Dendritic cell treated with granulocyte-macrophage colony-stimulating factor and Interleukin-4, amounts not matched to agents 40 ng/mL and 50 ng/mL, for 4 days (primary cell): ENCODE results near the gene NDUFV3.
A peak's percentile ranks its signal among the peaks of the same experiment; 100 is the strongest.
"Not testable (repeated sequence)": the region's sequence is repeated elsewhere in the genome, so short reads cannot be mapped to it uniquely, and the experiment has no call there.

Experiments
- H3K27ac Mint-ChIP-seq: one replicate; pipeline ENCODE4 v1.8.0; 2022; ENCODE audit warnings: mild to moderate bottlenecking, mixed read lengths
- H3K27me3 Mint-ChIP-seq: one replicate; pipeline ENCODE4 v1.8.0; 2022; ENCODE audit warnings: mild to moderate bottlenecking, mixed read lengths
- H3K36me3 Mint-ChIP-seq: one replicate; pipeline ENCODE4 v1.8.0; 2022; ENCODE audit warnings: low read depth, mixed read lengths
- H3K4me1 Mint-ChIP-seq: one replicate; pipeline ENCODE4 v1.8.0; 2022; ENCODE audit warnings: low read depth, mixed read lengths
- H3K4me3 Mint-ChIP-seq: one replicate; pipeline ENCODE4 v1.8.0; 2022; ENCODE audit warnings: mild to moderate bottlenecking, moderate library complexity, mixed read lengths
- H3K9me3 Mint-ChIP-seq: one replicate; pipeline ENCODE4 v1.8.0; 2022; ENCODE audit warnings: mixed read lengths
- intact Hi-C: fragments of 100-400 bp; cut with micrococcal nuclease; formaldehyde crosslinking; loops from one replicate; pipeline ENCODE4 v1.15.0; 2022

Gene NDUFV3

DNA sequence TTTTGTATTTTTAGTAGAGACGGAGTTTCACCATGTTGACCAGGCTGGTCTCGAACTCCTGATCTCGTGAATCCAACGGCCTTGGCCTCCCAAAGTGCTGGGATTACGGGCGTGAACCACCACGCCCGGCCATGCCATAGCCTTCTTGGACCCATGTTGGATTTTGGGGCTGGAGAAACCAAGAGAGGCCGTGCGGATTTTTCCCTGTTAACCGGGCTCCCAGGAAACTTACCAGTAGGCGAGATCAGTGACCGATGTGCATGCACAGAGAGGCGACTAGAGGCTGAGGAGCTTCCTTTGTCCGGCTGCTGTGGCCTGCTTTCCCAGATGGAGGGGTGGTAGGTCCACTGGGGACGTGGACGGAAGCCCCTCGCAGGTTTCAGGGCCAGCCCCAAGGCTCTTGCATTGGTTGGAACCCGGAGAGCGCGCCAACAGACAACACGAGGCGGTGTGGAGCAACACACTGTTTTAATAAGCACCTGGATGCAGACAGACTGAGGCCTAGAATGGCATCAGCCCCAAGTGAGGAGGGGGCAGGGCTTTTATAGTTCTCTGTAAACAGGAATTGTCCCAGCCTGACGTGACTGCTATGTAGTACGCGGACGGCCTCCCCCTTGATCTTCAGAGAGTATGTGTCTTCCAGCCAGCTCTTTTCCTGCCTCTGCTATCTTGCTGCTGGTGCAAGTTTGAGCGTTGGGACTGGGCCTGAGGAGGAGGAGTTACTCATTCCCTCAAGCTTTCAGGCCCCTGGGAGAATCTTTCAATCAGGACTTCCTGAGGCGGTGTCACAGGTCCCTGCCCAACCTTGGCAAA is 32.2 kb downstream of the NDUFV3 start, which contains the start of gene ERVH48-1:
TSS of gene ERVH48-1 (minus strand) at position 517 of the 813 bp plus-strand sequence. CDS start 6,624 bp downstream, outside the sequence.
- Mint-ChIP-seq H3K27me3 (no peaks in the 10 kb centered on the region), H3K27ac (peak within 1 kb of the TSS; percentile 60), H3K36me3 (no peaks in the 10 kb centered on the region), H3K9me3 (no peaks in the 10 kb centered on the region), H3K4me3 (no peak within 1 kb of the TSS), H3K4me1 (peaks cover 14% of the 10 kb centered on the region)
- intact Hi-C loops, result loop anchor here (10.0 kb wide), 1 partner anchor 719 kb away; no protein-coding TSS in a partner anchor

DNA sequence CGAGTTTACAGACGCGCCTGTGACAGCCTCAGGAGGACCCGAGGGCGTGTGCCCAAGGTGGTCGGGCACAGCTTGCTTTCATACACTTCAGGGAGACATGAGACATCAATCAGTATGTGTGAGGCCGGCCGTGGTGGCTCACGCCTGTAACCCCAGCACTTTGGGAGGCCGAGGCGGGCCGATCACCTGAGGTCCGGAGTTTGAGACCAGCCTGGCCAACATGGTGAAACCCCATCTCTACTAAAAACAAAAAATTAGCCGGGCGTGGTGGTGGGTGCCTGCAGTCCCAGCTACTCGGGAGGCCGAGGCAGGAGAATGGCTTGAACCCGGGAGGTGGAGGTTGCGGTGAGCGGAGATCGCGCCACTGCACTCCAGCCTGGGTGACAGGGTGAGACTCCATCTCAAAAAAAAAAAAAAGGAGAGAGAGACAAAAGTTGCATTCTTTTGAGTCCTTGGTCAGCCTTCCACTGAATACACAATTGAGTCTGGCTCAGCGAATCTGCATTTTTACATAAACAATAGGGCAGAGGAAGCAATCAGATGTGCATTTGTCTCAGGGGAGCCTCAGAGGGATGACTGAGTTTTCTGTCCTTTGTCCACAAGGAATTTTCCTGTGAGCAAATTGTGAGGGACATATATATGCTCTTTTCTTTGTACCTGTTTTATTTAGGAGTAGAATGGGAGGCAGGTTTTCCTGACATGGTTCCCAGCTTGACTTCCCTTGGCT is 34.5 kb downstream of the NDUFV3 start:
- not testable (repeated sequence) for H3K4me3 Mint-ChIP-seq, H3K27me3 Mint-ChIP-seq, H3K9me3 Mint-ChIP-seq, H3K36me3 Mint-ChIP-seq, H3K27ac Mint-ChIP-seq
- peaks cover 14% of the 10 kb centered on the region for H3K4me1 Mint-ChIP-seq
- intact Hi-C loops, result loop anchor here (10.0 kb wide), 1 partner anchor 717 kb away; no protein-coding TSS in a partner anchor

DNA sequence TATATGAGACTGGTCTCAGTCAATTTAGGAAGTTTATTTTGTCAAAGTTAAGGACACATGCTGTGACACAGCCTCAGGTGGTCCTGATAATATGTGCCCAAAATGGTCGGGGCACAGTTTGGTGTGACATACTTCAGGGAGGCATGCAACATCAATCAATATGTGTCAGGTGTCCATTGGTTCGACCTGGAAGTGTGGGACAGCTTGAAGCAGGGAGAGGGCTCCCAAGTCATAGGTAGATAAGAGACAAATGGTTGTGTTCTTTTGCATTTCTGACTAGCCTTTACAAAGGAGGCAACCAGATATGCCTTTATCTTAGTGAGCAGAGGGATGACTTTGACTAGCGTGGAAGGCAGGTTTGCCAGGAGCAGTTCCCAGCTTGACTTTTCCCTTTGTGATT is 36.9 kb downstream of the NDUFV3 start:
- no peak overlapping the region for H3K27ac Mint-ChIP-seq
- no peaks in the 10 kb centered on the region for H3K36me3 Mint-ChIP-seq
- H3K4me1 Mint-ChIP-seq, result no peaks in the 10 kb centered on the region
- no peaks in the 10 kb centered on the region for H3K9me3 Mint-ChIP-seq
- no peak overlapping the region for H3K4me3 Mint-ChIP-seq
- intact Hi-C loops, result loop anchor here (10.0 kb wide), 1 partner anchor 715 kb away; no protein-coding TSS in a partner anchor
- no peaks in the 10 kb centered on the region for H3K27me3 Mint-ChIP-seq

DNA sequence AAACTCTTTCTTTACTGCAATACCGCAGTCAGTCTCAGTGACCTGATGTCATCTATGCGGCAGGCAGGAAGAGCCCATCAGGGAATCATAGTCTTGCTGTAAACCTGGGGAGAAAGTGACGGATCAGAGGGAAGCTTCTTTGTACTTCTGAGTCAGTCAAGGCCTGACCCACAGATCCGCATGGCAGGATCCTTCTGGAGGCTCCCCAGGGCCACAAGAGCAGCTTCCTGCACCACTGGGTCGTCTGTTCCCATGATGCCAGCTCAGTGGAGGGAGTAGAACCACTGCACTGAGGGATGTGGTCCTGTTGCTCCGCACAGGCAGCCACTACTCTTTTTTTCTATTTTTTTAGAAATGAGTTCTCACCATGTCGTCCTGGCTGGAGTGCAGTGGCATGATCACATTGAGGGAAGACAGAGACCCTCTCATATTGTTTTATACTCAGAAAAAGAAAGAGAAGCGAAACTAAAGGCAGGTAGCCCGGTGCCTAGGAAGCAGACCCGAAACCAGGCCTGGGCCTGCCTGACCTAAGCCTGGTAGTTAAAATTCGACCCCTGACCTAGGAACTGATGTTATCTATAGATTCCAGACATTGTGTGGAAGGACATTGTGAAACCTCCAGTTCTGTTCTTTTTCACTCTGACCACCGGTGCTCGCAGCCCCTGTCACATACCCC is 38.6 kb downstream of the NDUFV3 start:
- H3K27ac Mint-ChIP-seq, result no peak overlapping the region
- no peak overlapping the region for H3K4me3 Mint-ChIP-seq
- no peaks in the 10 kb centered on the region for H3K9me3 Mint-ChIP-seq
- intact Hi-C loops, result no loop called here
- H3K27me3 Mint-ChIP-seq, result no peaks in the 10 kb centered on the region
- no peaks in the 10 kb centered on the region for H3K4me1 Mint-ChIP-seq
- no peaks in the 10 kb centered on the region for H3K36me3 Mint-ChIP-seq

DNA sequence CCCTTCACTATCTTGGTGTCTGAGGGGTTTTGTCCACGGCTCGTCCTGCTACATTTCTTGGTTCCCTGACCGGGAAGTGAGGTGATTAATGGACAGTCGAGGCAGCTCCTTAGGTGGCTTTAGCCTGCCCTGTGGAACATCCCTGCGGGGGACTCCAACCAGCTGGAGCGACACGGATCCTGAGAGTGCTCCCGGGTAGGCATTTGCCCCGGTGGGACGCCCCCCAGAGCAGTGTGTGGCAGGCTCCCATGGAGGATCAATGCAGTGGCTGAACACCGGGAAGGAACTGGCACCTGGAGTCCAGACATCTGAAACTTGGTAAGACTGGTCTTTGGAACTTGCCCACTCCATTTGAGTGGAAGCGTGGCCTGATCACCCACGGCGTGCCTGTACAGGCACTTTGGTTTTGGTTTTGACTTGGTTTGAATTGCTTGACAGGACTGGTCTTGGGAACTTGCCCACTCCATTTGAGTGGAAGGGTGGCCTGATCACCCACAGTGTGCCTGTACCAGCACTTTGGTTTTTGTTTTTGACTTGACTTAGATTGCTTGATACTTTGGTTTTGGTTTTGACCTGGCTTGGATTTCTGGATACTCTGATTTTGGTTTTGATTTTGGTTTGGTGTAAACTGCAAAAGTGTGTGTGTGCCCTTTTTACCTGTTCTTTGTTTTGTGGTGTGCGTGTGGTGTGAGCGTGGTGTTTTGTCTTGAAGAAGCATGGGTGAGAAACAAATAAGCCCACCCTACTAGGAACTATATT is 39.4 kb downstream of the NDUFV3 start:
- H3K4me1 Mint-ChIP-seq, H3K27me3 Mint-ChIP-seq, H3K9me3 Mint-ChIP-seq, H3K36me3 Mint-ChIP-seq, H3K4me3 Mint-ChIP-seq, H3K27ac Mint-ChIP-seq, intact Hi-C loops: not testable (repeated sequence)

DNA sequence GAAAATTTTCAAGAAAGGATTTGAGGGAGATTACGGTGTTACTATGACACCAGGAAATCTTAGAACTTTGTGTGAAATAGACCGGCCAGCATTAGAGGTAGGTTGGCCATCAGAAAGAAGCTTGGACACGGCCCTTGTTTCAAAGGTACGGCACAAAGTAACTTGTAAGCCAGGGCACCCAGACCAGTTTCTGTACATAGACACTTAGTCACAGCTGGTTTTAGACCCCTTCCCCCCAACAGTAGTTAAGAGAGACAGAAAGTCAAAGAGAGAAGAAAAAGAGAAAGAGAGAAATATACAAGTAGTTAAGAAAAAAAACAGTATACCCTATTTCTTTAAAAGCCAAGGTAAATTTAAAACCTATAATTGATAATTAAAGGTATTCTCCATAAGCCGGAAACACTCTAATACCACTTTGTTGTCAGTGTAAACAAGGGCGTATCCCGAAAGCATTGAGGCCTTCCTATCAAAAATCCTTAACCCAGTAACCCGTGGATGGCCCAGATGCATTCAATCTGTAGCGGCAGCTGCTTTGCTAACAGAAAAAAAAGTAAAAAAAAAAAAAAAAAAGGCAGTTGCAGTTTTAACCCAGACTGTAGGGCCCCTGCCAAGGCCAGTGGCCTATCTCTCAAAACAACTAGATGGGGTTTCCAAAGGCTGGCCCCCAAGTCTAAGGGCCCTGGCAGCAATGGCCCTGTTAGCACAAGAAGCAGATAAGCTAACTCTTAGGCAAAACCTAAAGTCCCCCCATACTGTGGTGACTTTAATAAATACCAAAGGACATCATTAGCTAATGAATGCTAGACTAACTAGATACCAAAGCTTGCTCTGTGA is 40.2 kb downstream of the NDUFV3 start:
- H3K9me3 Mint-ChIP-seq, H3K27me3 Mint-ChIP-seq, H3K36me3 Mint-ChIP-seq, H3K27ac Mint-ChIP-seq, intact Hi-C loops, H3K4me3 Mint-ChIP-seq, H3K4me1 Mint-ChIP-seq: not testable (repeated sequence)

DNA sequence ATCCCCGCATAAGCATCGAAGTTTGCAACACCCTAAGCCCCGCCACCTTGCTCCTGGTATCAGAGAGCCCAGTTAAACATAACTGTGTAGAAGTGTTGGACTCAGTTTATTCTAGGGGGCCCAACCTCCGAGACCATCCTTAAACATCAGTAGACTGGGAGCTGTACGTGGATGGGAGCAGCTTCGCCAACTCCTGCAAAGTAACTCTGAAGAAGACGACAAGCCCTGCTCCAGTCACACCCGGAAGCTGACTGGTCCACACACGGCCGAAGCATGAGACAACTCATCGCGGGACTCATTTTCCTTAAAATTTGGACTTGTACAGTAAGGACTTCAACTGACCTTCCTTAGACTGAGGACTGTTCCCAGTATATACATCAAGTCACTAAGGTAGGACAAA is 40.9 kb downstream of the NDUFV3 start:
- H3K4me3 Mint-ChIP-seq, result not testable (repeated sequence)

DNA sequence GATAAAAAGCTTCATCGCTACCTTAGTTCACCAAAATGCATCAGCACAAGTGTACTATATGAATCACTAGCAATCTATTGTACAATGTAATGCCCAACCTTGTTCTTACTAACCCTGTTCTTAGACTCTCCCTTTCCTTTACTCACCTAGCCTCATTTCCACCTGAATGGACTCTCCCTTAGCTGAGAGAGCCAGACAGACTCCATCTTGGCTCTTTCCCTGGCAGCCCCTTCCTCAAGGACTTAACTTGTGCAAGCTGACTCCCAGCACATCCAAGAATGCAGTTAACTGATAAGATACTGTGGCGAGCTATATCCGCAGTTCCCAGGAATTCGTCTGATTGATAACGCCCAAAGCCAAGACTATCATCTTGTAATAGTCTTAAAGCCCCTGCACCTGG is 43.3 kb downstream of the NDUFV3 start:
- H3K4me1 Mint-ChIP-seq, result peaks cover 17% of the 10 kb centered on the region
- intact Hi-C loops, H3K27ac Mint-ChIP-seq, H3K9me3 Mint-ChIP-seq, H3K4me3 Mint-ChIP-seq, H3K36me3 Mint-ChIP-seq, H3K27me3 Mint-ChIP-seq: not testable (repeated sequence)

More for the DNA sequence above, 40.9 kb downstream of the NDUFV3 start:
- H3K36me3 Mint-ChIP-seq, H3K27ac Mint-ChIP-seq, intact Hi-C loops, H3K27me3 Mint-ChIP-seq, H3K4me1 Mint-ChIP-seq, H3K9me3 Mint-ChIP-seq: not testable (repeated sequence)

DNA sequence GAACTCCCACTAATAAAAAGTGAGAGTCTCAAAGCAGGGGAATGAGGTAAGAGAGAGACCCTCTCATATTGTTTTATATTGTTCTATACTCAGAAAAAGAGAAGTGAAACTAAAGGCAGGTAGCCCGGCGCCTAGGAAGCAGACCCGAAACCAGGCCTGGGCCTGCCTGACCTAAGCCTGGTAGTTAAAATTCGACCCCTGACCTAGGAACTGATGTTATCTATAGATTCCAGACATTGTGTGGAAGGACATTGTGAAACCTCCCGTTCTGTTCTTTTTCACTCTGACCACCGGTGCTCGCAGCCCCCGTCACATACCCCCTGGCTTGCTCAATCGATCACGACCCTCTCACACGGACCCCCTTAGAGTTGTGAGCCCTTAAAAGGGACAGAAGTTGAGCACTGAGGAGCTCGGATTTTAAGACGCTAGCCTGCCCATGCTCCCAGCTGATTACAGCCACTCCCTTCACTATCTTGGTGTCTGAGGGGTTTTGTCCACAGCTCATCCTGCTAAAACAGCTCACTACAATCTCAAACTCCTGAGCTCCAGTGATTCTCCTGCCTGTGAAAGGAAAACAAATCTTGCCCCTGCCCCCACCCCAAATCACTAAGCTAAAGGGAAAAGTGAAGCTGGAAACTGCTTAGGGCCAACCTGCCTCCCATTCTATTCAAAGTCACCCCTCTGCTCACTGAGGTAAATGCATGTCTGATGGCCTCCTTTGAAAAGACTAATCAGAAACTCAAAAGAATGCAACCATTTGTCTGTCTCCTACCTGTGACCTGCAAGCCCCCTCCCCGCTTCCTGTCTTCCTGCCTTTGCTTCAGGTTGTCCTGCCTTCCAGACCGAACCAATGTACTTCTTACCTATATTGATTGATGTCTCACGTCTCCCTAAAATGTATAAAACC is 44.2 kb downstream of the NDUFV3 start:
- H3K9me3 Mint-ChIP-seq, H3K36me3 Mint-ChIP-seq, H3K27me3 Mint-ChIP-seq, H3K4me3 Mint-ChIP-seq, H3K27ac Mint-ChIP-seq, intact Hi-C loops: not testable (repeated sequence)
- peaks cover 19% of the 10 kb centered on the region for H3K4me1 Mint-ChIP-seq

DNA sequence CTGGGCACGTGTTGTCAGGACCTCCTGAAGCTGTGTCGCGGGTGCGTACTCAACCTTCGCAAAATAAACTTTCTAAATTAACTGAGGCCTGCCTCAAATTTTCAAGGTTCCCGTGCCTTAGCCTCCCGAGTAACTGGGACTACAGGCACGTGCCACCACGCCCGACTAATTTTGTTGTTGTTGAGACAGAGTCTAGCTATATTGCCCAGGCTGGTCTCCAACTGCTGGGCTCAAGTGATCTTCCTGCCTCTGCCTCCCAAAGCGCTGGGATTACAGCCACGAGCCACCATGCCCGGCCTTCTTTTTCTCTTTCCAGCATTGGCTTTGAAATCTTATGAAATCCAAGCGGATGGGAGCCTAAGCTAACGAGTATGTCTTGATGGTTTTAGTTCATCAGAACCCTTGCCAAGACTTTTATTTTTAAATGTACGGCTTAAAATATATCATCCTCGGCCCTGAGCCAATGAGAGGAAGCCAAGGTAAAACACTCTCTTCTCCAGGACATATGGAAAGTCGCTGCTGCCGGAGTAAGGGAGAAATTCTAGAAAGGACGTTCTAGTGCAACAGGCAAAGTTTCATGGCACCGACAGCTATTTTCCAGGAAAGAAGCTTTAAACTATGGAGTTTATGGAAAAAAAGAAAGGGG is 45.0 kb downstream of the NDUFV3 start:
- H3K27ac Mint-ChIP-seq, result no peak overlapping the region
- intact Hi-C loops, result no loop called here
- no peaks in the 10 kb centered on the region for H3K36me3 Mint-ChIP-seq
- H3K4me3 Mint-ChIP-seq, result no peak overlapping the region
- H3K27me3 Mint-ChIP-seq, result no peaks in the 10 kb centered on the region
- H3K4me1 Mint-ChIP-seq, result peaks cover 21% of the 10 kb centered on the region
- no peaks in the 10 kb centered on the region for H3K9me3 Mint-ChIP-seq

DNA sequence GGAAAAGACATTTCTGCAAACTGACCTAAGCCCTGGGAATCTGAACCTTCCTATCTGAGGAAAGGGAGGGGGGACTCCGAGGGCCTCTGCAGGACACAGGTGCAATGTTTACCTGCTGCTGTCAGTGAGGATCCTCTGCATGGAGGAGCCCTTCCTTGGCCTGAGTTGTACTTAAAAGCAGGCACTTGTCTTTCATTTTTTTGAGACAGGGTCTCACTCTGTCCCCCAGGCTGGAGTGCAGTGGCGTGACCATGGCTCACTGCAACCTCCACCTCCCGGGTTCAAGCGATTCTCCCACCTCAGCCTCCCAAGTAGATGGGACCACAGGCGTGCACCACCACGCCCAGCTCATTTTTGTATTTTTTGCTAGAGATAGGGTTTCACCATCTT is 45.5 kb downstream of the NDUFV3 start:
- H3K4me1 Mint-ChIP-seq, result peaks cover 21% of the 10 kb centered on the region
- H3K4me3 Mint-ChIP-seq, H3K27me3 Mint-ChIP-seq, H3K36me3 Mint-ChIP-seq, H3K9me3 Mint-ChIP-seq, H3K27ac Mint-ChIP-seq, intact Hi-C loops: not testable (repeated sequence)
